Testis (tissue), 2 donors: ENCODE data around the gene TNFRSF1A.

Experiments used
- POLR2A ChIP-seq: fragments of 450-650 bp; IDR thresholded peaks from one replicate; pipeline ENCODE4 v1.6.1; 2017; ENCODE audit warnings: antibody characterized with exemption, mild to moderate bottlenecking, moderate library complexity
- TF ChIP-seq, protein P1 (sequence below), 3 experiments: fragments of 450-650 bp in 2 of 3; fragments of 200-600 bp in 1 of 3; sonication (generic) in 1 of 3; IDR thresholded peaks; one replicate each; pipeline ENCODE4 v1.5.1; 2016 to 2019; ENCODE audit warnings: antibody characterized with exemption in 3 of 3, mild to moderate bottlenecking in 2 of 3, moderate library complexity in 1 of 3

DNA sequence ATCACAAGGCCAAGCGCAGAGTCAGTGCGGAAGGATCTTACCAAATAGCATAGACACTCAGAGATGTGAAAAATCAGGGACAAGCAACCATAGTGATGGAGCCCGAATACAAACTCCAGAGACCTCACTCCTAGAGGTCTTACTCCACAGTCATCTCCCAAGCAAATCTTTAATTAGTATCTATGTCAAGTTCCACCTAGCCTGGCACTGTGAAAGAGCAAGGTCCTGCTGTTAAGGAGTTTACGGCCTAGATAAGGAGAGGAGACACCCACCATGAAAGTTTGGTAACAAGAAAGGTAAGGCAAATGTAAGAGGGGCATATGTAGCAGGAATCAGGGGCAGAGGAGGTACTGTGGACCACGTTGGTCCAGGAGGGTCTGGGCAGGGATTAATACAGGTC lies 38.8 kb downstream of the TNFRSF1A start:
- TF ChIP-seq, protein P1, sequence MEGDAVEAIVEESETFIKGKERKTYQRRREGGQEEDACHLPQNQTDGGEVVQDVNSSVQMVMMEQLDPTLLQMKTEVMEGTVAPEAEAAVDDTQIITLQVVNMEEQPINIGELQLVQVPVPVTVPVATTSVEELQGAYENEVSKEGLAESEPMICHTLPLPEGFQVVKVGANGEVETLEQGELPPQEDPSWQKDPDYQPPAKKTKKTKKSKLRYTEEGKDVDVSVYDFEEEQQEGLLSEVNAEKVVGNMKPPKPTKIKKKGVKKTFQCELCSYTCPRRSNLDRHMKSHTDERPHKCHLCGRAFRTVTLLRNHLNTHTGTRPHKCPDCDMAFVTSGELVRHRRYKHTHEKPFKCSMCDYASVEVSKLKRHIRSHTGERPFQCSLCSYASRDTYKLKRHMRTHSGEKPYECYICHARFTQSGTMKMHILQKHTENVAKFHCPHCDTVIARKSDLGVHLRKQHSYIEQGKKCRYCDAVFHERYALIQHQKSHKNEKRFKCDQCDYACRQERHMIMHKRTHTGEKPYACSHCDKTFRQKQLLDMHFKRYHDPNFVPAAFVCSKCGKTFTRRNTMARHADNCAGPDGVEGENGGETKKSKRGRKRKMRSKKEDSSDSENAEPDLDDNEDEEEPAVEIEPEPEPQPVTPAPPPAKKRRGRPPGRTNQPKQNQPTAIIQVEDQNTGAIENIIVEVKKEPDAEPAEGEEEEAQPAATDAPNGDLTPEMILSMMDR (IDR thresholded peaks at IDR 0.05), result no peak
- no peak for TF ChIP-seq POLR2A
